Hepatocyte (in vitro differentiated cells): ENCODE results near the gene RBKS. TPM values are rescaled to one million over a fixed set of nuclear protein-coding genes. Genes with fewer than 3 reads are reported as not detected.

Experiments used
- DNase-seq: peaks from one replicate; pipeline ENCODE4 v3.0.0-alpha.2; 2016; ENCODE audit warnings: low spot score
- H2AFZ ChIP-seq: fragments of 200-600 bp; sonication (generic); 2 replicates; pipeline ENCODE4 v1.6.0; 2016; ENCODE audit warnings: antibody characterized with exemption, mild to moderate bottlenecking
- H3K27ac ChIP-seq: fragments of 200-600 bp; sonication (generic); 2 replicates; pipeline ENCODE4 v1.5.1; 2016; ENCODE audit warnings: mild to moderate bottlenecking
- H3K27me3 ChIP-seq: fragments of 200-600 bp; sonication (generic); 2 replicates; pipeline ENCODE4 v1.6.1; 2016
- H3K36me3 ChIP-seq: fragments of 200-600 bp; sonication (generic); replicated peaks from 2 replicates; pipeline ENCODE4 v1.5.1; 2016; ENCODE audit warnings: low read depth; ENCODE audit not compliant: insufficient read depth
- H3K4me1 ChIP-seq: fragments of 200-600 bp; sonication (generic); 2 replicates; pipeline ENCODE4 v1.5.1; 2016; ENCODE audit warnings: mild to moderate bottlenecking, moderate library complexity; ENCODE audit not compliant: insufficient read depth
- H3K4me2 ChIP-seq: fragments of 200-600 bp; sonication (generic); 2 replicates; pipeline ENCODE4 v1.6.0; 2016
- H3K4me3 ChIP-seq: fragments of 200-600 bp; sonication (generic); 2 replicates; pipeline ENCODE4 v1.5.1; 2016; ENCODE audit warnings: mild to moderate bottlenecking
- H3K79me2 ChIP-seq: fragments of 200-600 bp; sonication (generic); 2 replicates; pipeline ENCODE4 v1.6.0; 2017; ENCODE audit warnings: mild to moderate bottlenecking
- H3K9me2 ChIP-seq: fragments of 200-600 bp; sonication (generic); replicated peaks from 2 replicates; pipeline ENCODE4 v1.6.0; 2017; ENCODE audit warnings: mild to moderate bottlenecking; ENCODE audit not compliant: insufficient read depth
- H3K9me3 ChIP-seq: fragments of 200-600 bp; sonication (generic); 2 replicates; pipeline ENCODE4 v1.5.1; 2016; ENCODE audit warnings: low read depth, mild to moderate bottlenecking
- H4K20me1 ChIP-seq: fragments of 200-600 bp; sonication (generic); 2 replicates; pipeline ENCODE4 v1.6.0; 2016; ENCODE audit warnings: mild to moderate bottlenecking; ENCODE audit not compliant: insufficient read depth, poor library complexity, severe bottlenecking
- EZH2 ChIP-seq: fragments of 200-600 bp; sonication (generic); IDR thresholded peaks from 2 replicates; pipeline ENCODE4 v1.6.1; 2016; ENCODE audit warnings: antibody characterized with exemption, mild to moderate bottlenecking, borderline replicate concordance
- EZH2phosphoT487 ChIP-seq: fragments of 200-600 bp; sonication (generic); IDR thresholded peaks from one replicate; pipeline ENCODE4 v1.6.1; 2018; ENCODE audit warnings: antibody characterized with exemption, mild to moderate bottlenecking, low read depth, moderate library complexity; ENCODE audit not compliant: unreplicated experiment, severe bottlenecking
- WGBS: methylation state at CpG from one replicate; pipeline ENCODE4 v1.1.6; 2016; ENCODE audit warnings: low lambda C conversion rate; ENCODE audit errors: missing lambda C conversion rate; 5-methylcytosine and 5-hydroxymethylcytosine counted together
- polyA plus RNA-seq: library from polyadenylated mRNA; unstranded; fragments of >200 nt; fragmentation: Nextera tagmentation; extraction: Ambion mirVana; gene quantifications from 2 replicates; pipeline ENCODE4 v1.2.1, GENCODE V29; 2016
- total RNA-seq: library from RNA; depleted of rRNA; stranded (reverse); fragments of >200 nt; gene quantifications from 2 replicates; pipeline ENCODE4 v1.2.3, GENCODE V29; 2014
- TF ChIP-seq, protein P1 (sequence below): fragments of 200-600 bp; sonication (generic); IDR thresholded peaks from 2 replicates; pipeline ENCODE4 v1.5.1; 2016; ENCODE audit warnings: antibody characterized with exemption, mild to moderate bottlenecking; ENCODE audit not compliant: poor library complexity

RBKS gene
- total and polyA plus RNA-seq, 2 experiments from 2014 or later = 5.5 to 7.2 TPM

GRCh38 chr2:27856956-27857355 lies 33.2 kb downstream of the RBKS start:
- no peak overlapping the region for H3K4me2 ChIP-seq
- no peaks in the 10 kb centered on the region for H3K79me2 ChIP-seq

DNA sequence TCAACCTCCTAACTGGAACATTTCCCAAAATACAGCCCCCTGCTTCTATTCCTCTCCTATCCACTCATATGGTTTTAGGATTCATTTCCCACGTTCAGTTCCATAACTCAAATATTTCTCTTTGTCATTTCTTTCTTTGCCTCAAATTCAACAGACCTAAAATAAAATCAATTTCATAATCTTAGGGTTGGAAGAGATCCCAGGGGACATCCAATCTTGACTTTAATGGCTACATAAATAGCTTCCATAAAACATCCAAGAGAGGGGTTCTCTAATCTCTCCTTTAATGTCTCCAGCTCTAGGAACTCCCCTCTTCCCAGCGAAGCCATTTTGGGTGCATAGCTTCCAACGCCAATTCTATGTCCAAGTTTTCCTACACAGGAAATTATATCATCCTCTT lies 33.8 kb downstream of the RBKS start:
- 78% methylated on average over 3 of the region's 3 CpGs for WGBS
- no peak for DNase-seq
- H3K36me3 ChIP-seq = no peaks in the 10 kb centered on the region
- H3K27me3 ChIP-seq = no peaks in the 10 kb centered on the region
- no peaks in the 10 kb centered on the region for H4K20me1 ChIP-seq
- no peaks in the 10 kb centered on the region for H3K9me2 ChIP-seq
- H3K4me1 ChIP-seq = peaks cover 4% of the 10 kb centered on the region
- H2AFZ ChIP-seq = no peak overlapping the region
- H3K4me3 ChIP-seq = no peak overlapping the region
- no peak overlapping the region for H3K27ac ChIP-seq
- H3K79me2 ChIP-seq = no peaks in the 10 kb centered on the region
- H3K4me2 ChIP-seq = no peak overlapping the region
- TF ChIP-seq, protein P1, sequence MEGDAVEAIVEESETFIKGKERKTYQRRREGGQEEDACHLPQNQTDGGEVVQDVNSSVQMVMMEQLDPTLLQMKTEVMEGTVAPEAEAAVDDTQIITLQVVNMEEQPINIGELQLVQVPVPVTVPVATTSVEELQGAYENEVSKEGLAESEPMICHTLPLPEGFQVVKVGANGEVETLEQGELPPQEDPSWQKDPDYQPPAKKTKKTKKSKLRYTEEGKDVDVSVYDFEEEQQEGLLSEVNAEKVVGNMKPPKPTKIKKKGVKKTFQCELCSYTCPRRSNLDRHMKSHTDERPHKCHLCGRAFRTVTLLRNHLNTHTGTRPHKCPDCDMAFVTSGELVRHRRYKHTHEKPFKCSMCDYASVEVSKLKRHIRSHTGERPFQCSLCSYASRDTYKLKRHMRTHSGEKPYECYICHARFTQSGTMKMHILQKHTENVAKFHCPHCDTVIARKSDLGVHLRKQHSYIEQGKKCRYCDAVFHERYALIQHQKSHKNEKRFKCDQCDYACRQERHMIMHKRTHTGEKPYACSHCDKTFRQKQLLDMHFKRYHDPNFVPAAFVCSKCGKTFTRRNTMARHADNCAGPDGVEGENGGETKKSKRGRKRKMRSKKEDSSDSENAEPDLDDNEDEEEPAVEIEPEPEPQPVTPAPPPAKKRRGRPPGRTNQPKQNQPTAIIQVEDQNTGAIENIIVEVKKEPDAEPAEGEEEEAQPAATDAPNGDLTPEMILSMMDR = no peak
- H3K9me3 ChIP-seq = peaks cover 4% of the 10 kb centered on the region

More at GRCh38 chr2:27856956-27857355, 33.2 kb downstream of the RBKS start:
- Histone ChIP-seq H3K9me3 (peaks cover 4% of the 10 kb centered on the region), H3K4me3 (no peak overlapping the region), H2AFZ (no peak overlapping the region), H3K4me1 (peaks cover 4% of the 10 kb centered on the region), H3K27ac (no peak overlapping the region), H3K27me3 (no peaks in the 10 kb centered on the region), H3K9me2 (no peaks in the 10 kb centered on the region), H4K20me1 (no peaks in the 10 kb centered on the region), H3K36me3 (no peaks in the 10 kb centered on the region)
- DNase-seq = no peak
- 94% methylated on average over 3 of the region's 3 CpGs for WGBS
- TF ChIP-seq, protein P1 = no peak
- TF ChIP-seq EZH2phosphoT487 (no peak), EZH2 (no peak)

- no peak for DNase-seq
- no peak overlapping the region for H3K4me2 ChIP-seq
- no peaks in the 10 kb centered on the region for H4K20me1 ChIP-seq
- peaks cover 4% of the 10 kb centered on the region for H3K4me1 ChIP-seq
- no peak overlapping the region for H3K27ac ChIP-seq
- no peaks in the 10 kb centered on the region for H3K27me3 ChIP-seq
- no peaks in the 10 kb centered on the region for H3K79me2 ChIP-seq
- H3K4me3 ChIP-seq = no peak overlapping the region
- no peaks in the 10 kb centered on the region for H3K9me2 ChIP-seq
- H2AFZ ChIP-seq = no peak overlapping the region
- peaks cover 4% of the 10 kb centered on the region for H3K9me3 ChIP-seq
- TF ChIP-seq EZH2phosphoT487 (no peak), EZH2 (no peak)
- TF ChIP-seq, protein P1 = no peak
- H3K36me3 ChIP-seq = no peaks in the 10 kb centered on the region
These were observed 34.7 kb downstream of the RBKS start for GRCh38 chr2:27855476-27855875.

DNA sequence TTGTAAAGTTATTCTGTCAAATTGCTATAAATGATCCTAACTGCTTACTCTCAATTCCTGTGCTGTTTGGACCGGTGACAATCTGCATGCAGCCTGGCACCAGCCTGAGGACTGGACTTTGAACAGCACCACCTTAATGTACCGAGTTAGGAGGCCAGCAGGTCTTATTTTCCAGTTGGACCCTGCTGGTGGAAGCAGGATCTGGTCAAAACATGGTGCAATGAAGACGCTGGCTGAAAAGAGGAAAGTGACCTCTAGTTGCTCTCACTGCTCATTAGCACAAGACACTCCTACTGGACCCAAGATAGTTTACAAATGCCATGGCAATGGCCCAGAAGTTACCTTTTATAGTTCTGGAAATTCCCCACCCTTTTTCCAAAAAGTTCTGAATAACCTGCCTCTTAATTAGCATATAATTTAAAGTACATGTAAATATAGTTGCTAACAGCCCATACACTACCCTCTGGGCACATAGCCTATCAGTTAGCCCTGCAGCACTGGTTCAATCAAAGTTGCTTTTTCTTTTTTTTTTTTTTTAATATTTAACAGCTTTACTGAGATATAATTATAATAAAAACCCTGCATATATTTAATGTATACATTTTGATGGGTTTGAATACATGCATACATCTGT lies 35.8 kb downstream of the RBKS start:
- H4K20me1 ChIP-seq = no peaks in the 10 kb centered on the region
- H3K9me2 ChIP-seq = no peaks in the 10 kb centered on the region
- H3K9me3 ChIP-seq = peaks cover 4% of the 10 kb centered on the region
- H3K79me2 ChIP-seq = no peaks in the 10 kb centered on the region
- no peak overlapping the region for H3K4me3 ChIP-seq
- H3K4me2 ChIP-seq = no peak overlapping the region
- H2AFZ ChIP-seq = no peak overlapping the region
- H3K27ac ChIP-seq = no peak overlapping the region
- DNase-seq = no peak
- H3K36me3 ChIP-seq = no peaks in the 10 kb centered on the region
- H3K27me3 ChIP-seq = no peaks in the 10 kb centered on the region
- TF ChIP-seq, protein P1 = no peak
- TF ChIP-seq EZH2phosphoT487 (no peak), EZH2 (no peak)
- H3K4me1 ChIP-seq = peaks cover 4% of the 10 kb centered on the region
- WGBS = 80% methylated on average over 3 of the region's 3 CpGs
